Loucy (cell line): Measurements from ENCODE around the gene BTN2A1.

Source experiments
- EZH2phosphoT487 ChIP-seq: fragments of 200-600 bp; IDR thresholded peaks from 2 replicates; pipeline ENCODE4 v1.6.1; 2018; ENCODE audit warnings: antibody characterized with exemption, mild to moderate bottlenecking, moderate library complexity, borderline replicate concordance
- TF ChIP-seq, protein P1 (sequence below): fragments of 200-600 bp; sonication (generic); conservative IDR thresholded peaks from 2 replicates; pipeline ENCODE4 v1.5.1; 2014; ENCODE audit warnings: mild to moderate bottlenecking, antibody characterized with exemption, low read length

DNA sequence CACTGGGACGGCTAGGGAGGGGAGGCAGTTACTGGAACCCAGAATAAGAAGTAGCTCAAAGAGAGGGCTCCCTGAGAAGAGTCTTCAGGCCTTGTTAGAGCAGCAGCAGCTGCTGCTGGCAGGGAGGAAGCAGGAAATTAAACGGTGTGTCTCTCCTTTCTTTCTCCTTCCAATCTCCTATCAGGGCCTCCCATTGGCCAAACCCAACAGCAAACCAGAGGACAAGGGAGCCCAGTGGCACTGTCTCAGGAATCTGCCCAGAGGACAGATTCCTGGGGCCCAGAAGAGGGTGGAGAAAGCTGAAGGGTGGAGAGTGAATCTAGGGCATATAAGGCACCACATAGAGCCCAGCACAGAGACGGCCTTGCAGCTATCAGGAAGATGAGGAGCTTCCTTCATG is 45.5 kb upstream of the BTN2A1 start:
- TF ChIP-seq, protein P1, sequence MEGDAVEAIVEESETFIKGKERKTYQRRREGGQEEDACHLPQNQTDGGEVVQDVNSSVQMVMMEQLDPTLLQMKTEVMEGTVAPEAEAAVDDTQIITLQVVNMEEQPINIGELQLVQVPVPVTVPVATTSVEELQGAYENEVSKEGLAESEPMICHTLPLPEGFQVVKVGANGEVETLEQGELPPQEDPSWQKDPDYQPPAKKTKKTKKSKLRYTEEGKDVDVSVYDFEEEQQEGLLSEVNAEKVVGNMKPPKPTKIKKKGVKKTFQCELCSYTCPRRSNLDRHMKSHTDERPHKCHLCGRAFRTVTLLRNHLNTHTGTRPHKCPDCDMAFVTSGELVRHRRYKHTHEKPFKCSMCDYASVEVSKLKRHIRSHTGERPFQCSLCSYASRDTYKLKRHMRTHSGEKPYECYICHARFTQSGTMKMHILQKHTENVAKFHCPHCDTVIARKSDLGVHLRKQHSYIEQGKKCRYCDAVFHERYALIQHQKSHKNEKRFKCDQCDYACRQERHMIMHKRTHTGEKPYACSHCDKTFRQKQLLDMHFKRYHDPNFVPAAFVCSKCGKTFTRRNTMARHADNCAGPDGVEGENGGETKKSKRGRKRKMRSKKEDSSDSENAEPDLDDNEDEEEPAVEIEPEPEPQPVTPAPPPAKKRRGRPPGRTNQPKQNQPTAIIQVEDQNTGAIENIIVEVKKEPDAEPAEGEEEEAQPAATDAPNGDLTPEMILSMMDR: no peak
- no peak for TF ChIP-seq EZH2phosphoT487
